ENCODE measurements around the gene CD3D.

GRCh38 chr11:118289401-118289800 lies 53.1 kb downstream of the CD3D start:
- TF ChIP-seq CTCF (IDR thresholded peaks at IDR 0.05) (no peak), EZH2 (IDR thresholded peaks at IDR 0.05; ENCODE audit: borderline replicate concordance, insufficient read depth, low read depth, low read length, poor library complexity, severe bottlenecking) (no peak)

Data from B cell (primary cell).